HG02798 (cell line): ENCODE data around the gene RGS6.

ENCODE experiments used
- ATAC-seq: cut with Tn5 transposase; IDR thresholded peaks from one replicate; pipeline ENCODE4 v1.9.1; 2021; ENCODE audit warnings: mild to moderate bottlenecking; ENCODE audit not compliant: unreplicated experiment, poor library complexity

The RGS6 gene

GRCh38 chr14:72610096-72610830, 678.0 kb downstream of the RGS6 start:
- ATAC-seq = no peak

GRCh38 chr14:72610831-72611200, 678.6 kb downstream of the RGS6 start:
- no peak for ATAC-seq

GRCh38 chr14:72611506-72611905, 679.3 kb downstream of the RGS6 start:
- ATAC-seq = no peak

- ATAC-seq = no peak
Measured at GRCh38 chr14:72612041-72612440, 679.8 kb downstream of the RGS6 start.

GRCh38 chr14:72613231-72613974, 681.2 kb downstream of the RGS6 start:
- no peak for ATAC-seq

GRCh38 chr14:72613975-72614319, 681.7 kb downstream of the RGS6 start:
- no peak for ATAC-seq

- ATAC-seq = no peak
Measured at GRCh38 chr14:72614365-72614764, 682.1 kb downstream of the RGS6 start.

- ATAC-seq = no peak
Measured at GRCh38 chr14:72614891-72615415, 682.7 kb downstream of the RGS6 start.

- no peak for ATAC-seq
Measured at GRCh38 chr14:72615451-72616121, 683.4 kb downstream of the RGS6 start.
